Pancreas (tissue), 10 donors: ENCODE measurements around the gene FEM1C. TPM values are rescaled to one million over a fixed set of nuclear protein-coding genes. Genes with fewer than 3 reads are reported as not detected.
A peak's percentile ranks its signal among the peaks of the same experiment; 100 is the strongest.

Experiments
- ATAC-seq, 4 donors: fragments of 200-7000 bp; cut with Tn5 transposase; one replicate each; pipeline versions ENCODE4 v1.8.0 to v1.9.1; 2020; ENCODE audit warnings: mild to moderate bottlenecking in 4 of 4, moderate library complexity in 4 of 4
- DNase-seq, 6 donors: peaks; one replicate each; pipeline ENCODE4 v3.0.0-alpha.2; 2020
- FAIRE-seq: peaks from 2 replicates; lab custom pipeline; 2012; peaks lifted over from hg19 to GRCh38; lab: Jason Lieb, UNC
- H3K27ac ChIP-seq, 4 donors: fragments of 200-600 bp; sonication (generic); 1 replicate in 3 of 4; 2 replicates in 1 of 4; pipeline versions ENCODE4 v1.5.0 to v1.8.0; 2020
- H3K27me3 ChIP-seq, 4 donors: fragments of 200-600 bp; one replicate each; pipeline ENCODE4 v1.8.0; 2021
- H3K36me3 ChIP-seq, 3 donors: fragments of 200-600 bp; sonication (generic) in 1 of 3; one replicate each; pipeline versions ENCODE4 v1.5.0 to v1.8.0; 2020 to 2021
- H3K4me1 ChIP-seq, 3 donors: fragments of 200-600 bp; one replicate each; pipeline ENCODE4 v1.8.0; 2021
- H3K4me3 ChIP-seq, 4 donors: fragments of 200-600 bp; sonication (generic) in 2 of 4; one replicate each; pipeline versions ENCODE4 v1.5.0 to v1.8.0; 2020 to 2021
- H3K9me3 ChIP-seq, 4 donors: fragments of 200-600 bp; one replicate each; pipeline ENCODE4 v1.8.0; 2021
- WGBS, 2 donors: extraction: QIAGEN DNeasy Blood & Tissue Kit; methylation state at CpG; one replicate each; pipeline ENCODE4 v1.1.7; 2013; 5-methylcytosine and 5-hydroxymethylcytosine counted together
- intact Hi-C, 3 donors: fragments of 100-400 bp; cut with DNase I; formaldehyde crosslinking; loops; one replicate each; pipeline versions ENCODE4 v1.11.1 to v1.14.2; 2022
- polyA plus RNA-seq, 2 donors: library from polyadenylated mRNA; stranded (reverse); fragments of 200-250 nt; gene quantifications; one replicate each; pipeline ENCODE4 v1.2.3, GENCODE V29; 2013
- total RNA-seq, 6 donors: library from RNA; stranded (reverse); fragmentation: NEBNext Ultra II Directional in 4 of 6; extraction: Animal tissue kit (Norgen Biotek cat#: 25700) in 4 of 6; gene quantifications; one replicate each; pipeline versions ENCODE4 v1.2.1 to v1.2.4, GENCODE V29; 2021 to 2023
- TF ChIP-seq, protein P1 (sequence below), 4 donors: fragments of 200-600 bp; sonication (generic) in 3 of 4; IDR thresholded peaks; one replicate each; pipeline versions ENCODE4 v1.5.0 to v1.8.0; 2021; ENCODE audit warnings: antibody characterized with exemption in 4 of 4
- donor health status: healthy with polysubstance abuse.
- donor health status: DM: no; HTN: no; CAD: no; lungs with moderate emphysema.
- donor health status: DM: no; HTN: no; CAD: no.
- donor health status: control.
- donor health status: control.
- donor health status: Bipolar disorder and iron deficiency.
- donor health status: DM: yes; HTN: yes; CAD: no.
- donor health status: DM: no; HTN: no; CAD: no.
- donor health status: DM: no; HTN: no; CAD: no.
- donor health status: DM: yes; HTN: yes; CAD: no.

Gene FEM1C
- total and polyA plus RNA-seq, 8 donors, result 3.2 to 11.2 (median 7.6) TPM

- TF ChIP-seq, protein P1, sequence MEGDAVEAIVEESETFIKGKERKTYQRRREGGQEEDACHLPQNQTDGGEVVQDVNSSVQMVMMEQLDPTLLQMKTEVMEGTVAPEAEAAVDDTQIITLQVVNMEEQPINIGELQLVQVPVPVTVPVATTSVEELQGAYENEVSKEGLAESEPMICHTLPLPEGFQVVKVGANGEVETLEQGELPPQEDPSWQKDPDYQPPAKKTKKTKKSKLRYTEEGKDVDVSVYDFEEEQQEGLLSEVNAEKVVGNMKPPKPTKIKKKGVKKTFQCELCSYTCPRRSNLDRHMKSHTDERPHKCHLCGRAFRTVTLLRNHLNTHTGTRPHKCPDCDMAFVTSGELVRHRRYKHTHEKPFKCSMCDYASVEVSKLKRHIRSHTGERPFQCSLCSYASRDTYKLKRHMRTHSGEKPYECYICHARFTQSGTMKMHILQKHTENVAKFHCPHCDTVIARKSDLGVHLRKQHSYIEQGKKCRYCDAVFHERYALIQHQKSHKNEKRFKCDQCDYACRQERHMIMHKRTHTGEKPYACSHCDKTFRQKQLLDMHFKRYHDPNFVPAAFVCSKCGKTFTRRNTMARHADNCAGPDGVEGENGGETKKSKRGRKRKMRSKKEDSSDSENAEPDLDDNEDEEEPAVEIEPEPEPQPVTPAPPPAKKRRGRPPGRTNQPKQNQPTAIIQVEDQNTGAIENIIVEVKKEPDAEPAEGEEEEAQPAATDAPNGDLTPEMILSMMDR (IDR thresholded peaks at IDR 0.05), result no peak
- peak in 2 of 4 donors; percentile 42 to 45 for ATAC-seq
- H3K27me3 ChIP-seq, result no peaks in the 10 kb centered on the region
- no peaks in the 10 kb centered on the region for H3K4me1 ChIP-seq
- no peaks in the 10 kb centered on the region for H3K9me3 ChIP-seq
- no peak overlapping the region for H3K4me3 ChIP-seq
- WGBS, 2 donors, result 63 to 68% methylated on average over 2 of the region's 2 CpGs
- H3K27ac ChIP-seq, result no peak overlapping the region
- DNase-seq, result no peak
- no peaks in the 10 kb centered on the region for H3K36me3 ChIP-seq
- intact Hi-C loops, result no loop called here
- FAIRE-seq, result no peak
Observed at GRCh38 chr5:115565233-115565632, 20.7 kb upstream of the FEM1C start.

GRCh38 chr5:115561176-115561575 is 16.6 kb upstream of the FEM1C start:
- WGBS, 2 donors, result 79 to 83% methylated on average over 3 of the region's 3 CpGs
- ATAC-seq (no peak), FAIRE-seq (no peak), DNase-seq (no peak)
- Histone ChIP-seq H3K9me3 (no peaks in the 10 kb centered on the region), H3K4me1 (peaks cover 12 to 23% (median 17%) of the 10 kb centered on the region in 3 donors), H3K36me3 (no peaks in the 10 kb centered on the region), H3K27ac (no peak overlapping the region), H3K27me3 (no peaks in the 10 kb centered on the region), H3K4me3 (no peak overlapping the region)
- TF ChIP-seq, protein P1 (IDR thresholded peaks at IDR 0.05), result no peak
- intact Hi-C loops, result no loop called here

- no peaks in the 10 kb centered on the region for H3K27me3 ChIP-seq
- TF ChIP-seq, protein P1 (IDR thresholded peaks at IDR 0.05), result no peak
- H3K9me3 ChIP-seq, result no peaks in the 10 kb centered on the region
- H3K4me3 ChIP-seq, result no peak overlapping the region
- DNase-seq (no peak), FAIRE-seq (no peak), ATAC-seq (no peak)
- peaks cover 12 to 23% (median 17%) of the 10 kb centered on the region in 3 donors for H3K4me1 ChIP-seq
- H3K27ac ChIP-seq, result no peak overlapping the region
- intact Hi-C loops, result no loop called here
- no peaks in the 10 kb centered on the region for H3K36me3 ChIP-seq
Observed at GRCh38 chr5:115559524-115559923, 14.9 kb upstream of the FEM1C start.

DNA sequence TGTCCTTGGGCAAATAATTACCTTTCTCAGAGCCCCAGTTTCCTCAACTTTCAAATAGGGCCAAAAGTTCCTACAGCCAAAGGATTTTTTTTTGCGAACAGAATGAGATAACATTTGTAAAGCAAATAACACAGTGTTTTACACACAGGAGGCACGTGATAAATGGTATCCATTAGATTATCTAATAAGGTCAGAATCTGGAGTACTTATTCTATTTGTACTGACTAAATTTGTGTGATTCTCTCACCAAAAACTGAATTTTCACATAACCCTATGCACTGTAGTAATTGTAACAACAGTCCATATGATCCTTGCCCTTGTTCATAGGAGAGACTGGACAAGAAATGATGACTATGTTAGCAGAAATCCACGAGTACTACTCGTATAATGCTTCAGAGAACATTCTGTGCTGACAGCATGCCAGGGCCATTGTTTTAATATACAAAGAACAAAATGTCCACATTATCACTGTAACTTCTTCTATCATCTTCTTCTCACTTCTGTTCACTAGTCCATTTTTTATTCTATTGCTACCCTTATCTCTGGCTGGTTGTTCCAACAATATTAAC is 13.9 kb upstream of the FEM1C start:
- FAIRE-seq (no peak), ATAC-seq (peak; percentile 48 to 68 (median 58))
- H3K27ac ChIP-seq, result peak overlapping the region; percentile 64 to 82 (median 74)

More for the DNA sequence above, 13.9 kb upstream of the FEM1C start:
- DNase-seq, result peak in 2 of 6 donors; percentile 37 to 48
- WGBS, 2 donors, result 4 to 12% methylated on average over 4 of the region's 4 CpGs
- no peaks in the 10 kb centered on the region for H3K27me3 ChIP-seq
- TF ChIP-seq, protein P1 (IDR thresholded peaks at IDR 0.05), result no peak
- H3K4me3 ChIP-seq, result no peak overlapping the region
- intact Hi-C loops, result no loop called here
- H3K36me3 ChIP-seq, result no peaks in the 10 kb centered on the region
- peaks cover 12 to 23% (median 17%) of the 10 kb centered on the region in 3 donors for H3K4me1 ChIP-seq
- H3K9me3 ChIP-seq, result no peaks in the 10 kb centered on the region
